Measurements from ENCODE around the gene EEF1G. TPM values are rescaled to one million over a fixed set of nuclear protein-coding genes. Genes with fewer than 3 reads are reported as not detected.
A peak's percentile ranks its signal among the peaks of the same experiment; 100 is the strongest.

Gene EEF1G
- total and polyA plus RNA-seq, 2 of the 13 experiments (the other 11 are each of a cell fraction or from before 2014, with no cell fraction given): 1,787 to 2,144 TPM

GRCh38 chr11:62621567-62622470, 48.1 kb upstream of the EEF1G start, which contains the start of gene B3GAT3 (continued):
- 0 out of 2 replicates have a peak, but pooled peaks have one; percentile 59 for TF ChIP-seq RERE (CRISPR knock-in tag; IDR thresholded peaks at IDR 0.05; ENCODE audit: low read depth)
- TF ChIP-seq CBFB (CRISPR knock-in tag; IDR thresholded peaks at IDR 0.05): peak; percentile 63; the same call in 1 of the 2 replicates
- TF ChIP-seq RNF219 (CRISPR knock-in tag; IDR thresholded peaks at IDR 0.05): no peak
- TF ChIP-seq ZNF432 (CRISPR knock-in tag; IDR thresholded peaks at IDR 0.05; ENCODE audit: borderline replicate concordance): no peak
- no peak for TF ChIP-seq PTBP1 (IDR thresholded peaks at IDR 0.05; ENCODE audit: low read depth, low read length, poor library complexity, severe bottlenecking)
- TF ChIP-seq BCL3 (CRISPR knock-in tag; IDR thresholded peaks at IDR 0.05): peak; percentile 83
- no peak for TF ChIP-seq DMTF1 (CRISPR knock-in tag; IDR thresholded peaks at IDR 0.05)
- no peak for TF ChIP-seq ZNF234 (CRISPR knock-in tag; conservative IDR thresholded peaks at IDR 0.05)
- no peak for TF ChIP-seq ZNF782 (CRISPR knock-in tag; IDR thresholded peaks at IDR 0.05; ENCODE audit: borderline replicate concordance)
- TF ChIP-seq GZF1 (CRISPR knock-in tag; IDR thresholded peaks at IDR 0.05): no peak
- peak; percentile 44 for TF ChIP-seq ZNF263 (CRISPR knock-in tag; IDR thresholded peaks at IDR 0.05)
- TF ChIP-seq ZBTB4 (CRISPR knock-in tag; IDR thresholded peaks at IDR 0.05; ENCODE audit: borderline replicate concordance): no peak

All from HepG2 (cell line).